ENCODE results near the gene PPP1R14C. TPM values are rescaled to one million over a fixed set of nuclear protein-coding genes. Genes with fewer than 3 reads are reported as not detected.
A peak's percentile ranks its signal among the peaks of the same experiment; 100 is the strongest.

PPP1R14C gene
- polyA plus RNA-seq, 1 donor (not counting 4 experiments of a cell fraction or from before 2014, with no cell fraction given), result 50.6 TPM

GRCh38 chr6:150150458-150150820, 7.6 kb downstream of the PPP1R14C start:
- Histone ChIP-seq H3K79me2 (ENCODE audit: control insufficient read depth, insufficient read depth, low read length) (peaks cover 75% of the 10 kb centered on the region), H3K36me3 (ENCODE audit: control insufficient read depth in 2 of 2, extremely low read depth in 1 of 2, insufficient read depth in 2 of 2, low read length in 2 of 2) (peaks cover 0 to 8% of the 10 kb centered on the region in 2 experiments), H3K27ac (ENCODE audit: control insufficient read depth, insufficient read depth, low read length) (no peak overlapping the region), H3K4me1 (ENCODE audit: control insufficient read depth, extremely low read depth, insufficient read depth, low read length) (peaks cover 72% of the 10 kb centered on the region), H3K9ac (ENCODE audit: control insufficient read depth, extremely low read depth, insufficient read depth, low read length) (no peak overlapping the region), H3K27me3 (ENCODE audit: control insufficient read depth, extremely low read depth, insufficient read depth, low read length) (no peaks in the 10 kb centered on the region), H3K9me3 (ENCODE audit: control insufficient read depth, low read depth, low read length) (no peaks in the 10 kb centered on the region), H3K4me2 (ENCODE audit: control insufficient read depth, extremely low read depth, insufficient read depth, low read depth, low read length) (peak overlapping the region; percentile 42), H3K9me1 (ENCODE audit: control insufficient read depth, extremely low read depth, insufficient read depth, low read length) (no peaks in the 10 kb centered on the region), H4K20me1 (ENCODE audit: control insufficient read depth, extremely low read depth, insufficient read depth, low read length) (no peaks in the 10 kb centered on the region), H2AFZ (ENCODE audit: control insufficient read depth, low read length) (no peak overlapping the region), H3K4me3 (ENCODE audit: control insufficient read depth in 2 of 3, extremely low read depth in 1 of 3, insufficient read depth in 2 of 3, low read depth in 1 of 3, low read length in 3 of 3) (no peak overlapping the region)
- DNase-seq (ENCODE audit: low read depth, low spot score) (no peak), FAIRE-seq (no peak)
- dilution Hi-C loops (cut with MboI; ENCODE audit: extremely low pct_ligation_motif_present, low sequenced_read_pairs), result no loop called here
- TF ChIP-seq CTCF (optimal IDR thresholded peaks at IDR 0.05 in 1 of 3, IDR thresholded peaks at IDR 0.05 in 1 of 3, conservative IDR thresholded peaks at IDR 0.05 in 1 of 3; ENCODE audit: extremely low read depth in 1 of 3, insufficient read depth in 2 of 3, low read length in 3 of 3), result no peak
- no peak for TF ChIP-seq EZH2 (IDR thresholded peaks at IDR 0.05; ENCODE audit: low read length)

GRCh38 chr6:150150821-150151646, 8.2 kb downstream of the PPP1R14C start:
- Histone ChIP-seq H3K79me2 (ENCODE audit: control insufficient read depth, insufficient read depth, low read length) (peaks cover 77% of the 10 kb centered on the region), H3K9me1 (ENCODE audit: control insufficient read depth, extremely low read depth, insufficient read depth, low read length) (no peaks in the 10 kb centered on the region), H3K4me2 (ENCODE audit: control insufficient read depth, extremely low read depth, insufficient read depth, low read depth, low read length) (peak overlapping the region; percentile 42), H3K27me3 (ENCODE audit: control insufficient read depth, extremely low read depth, insufficient read depth, low read length) (no peaks in the 10 kb centered on the region), H2AFZ (ENCODE audit: control insufficient read depth, low read length) (no peak overlapping the region), H3K9me3 (ENCODE audit: control insufficient read depth, low read depth, low read length) (no peaks in the 10 kb centered on the region), H3K4me1 (ENCODE audit: control insufficient read depth, extremely low read depth, insufficient read depth, low read length) (peaks cover 71% of the 10 kb centered on the region), H4K20me1 (ENCODE audit: control insufficient read depth, extremely low read depth, insufficient read depth, low read length) (no peaks in the 10 kb centered on the region), H3K36me3 (ENCODE audit: control insufficient read depth in 2 of 2, extremely low read depth in 1 of 2, insufficient read depth in 2 of 2, low read length in 2 of 2) (peaks cover 0 to 8% of the 10 kb centered on the region in 2 experiments), H3K4me3 (ENCODE audit: control insufficient read depth in 2 of 3, extremely low read depth in 1 of 3, insufficient read depth in 2 of 3, low read depth in 1 of 3, low read length in 3 of 3) (no peak overlapping the region), H3K27ac (ENCODE audit: control insufficient read depth, insufficient read depth, low read length) (no peak overlapping the region), H3K9ac (ENCODE audit: control insufficient read depth, extremely low read depth, insufficient read depth, low read length) (no peak overlapping the region)
- dilution Hi-C loops (cut with MboI; ENCODE audit: extremely low pct_ligation_motif_present, low sequenced_read_pairs), result no loop called here
- FAIRE-seq (no peak), DNase-seq (ENCODE audit: low read depth, low spot score) (no peak)
- no peak for TF ChIP-seq CTCF (optimal IDR thresholded peaks at IDR 0.05 in 1 of 3, IDR thresholded peaks at IDR 0.05 in 1 of 3, conservative IDR thresholded peaks at IDR 0.05 in 1 of 3; ENCODE audit: extremely low read depth in 1 of 3, insufficient read depth in 2 of 3, low read length in 3 of 3)
- TF ChIP-seq EZH2 (IDR thresholded peaks at IDR 0.05; ENCODE audit: low read length), result no peak

Measured in keratinocyte (primary cell).